HepG2 (cell line): ENCODE results near the gene UNC93A. TPM values are rescaled to one million over a fixed set of nuclear protein-coding genes. Genes with fewer than 3 reads are reported as not detected.

Source experiments
- ADNP ChIP-seq: sonication (generic); formaldehyde crosslinking; IDR thresholded peaks from 2 replicates; pipeline ENCODE4 v1.4.0; 2020; ENCODE audit warnings: missing genetic modification reagents
- CEBPG ChIP-seq: IDR thresholded peaks from 2 replicates; pipeline ENCODE4 v1.6.1; 2016
- GABPB1 ChIP-seq: IDR thresholded peaks from 2 replicates; pipeline ENCODE4 v1.6.1; 2016; ENCODE audit warnings: mild to moderate bottlenecking, missing genetic modification reagents, moderate library complexity, missing compliant biosample characterization
- GPN1 ChIP-seq: sonication (generic); formaldehyde crosslinking; IDR thresholded peaks from 2 replicates; pipeline ENCODE4 v1.5.1; 2020; ENCODE audit warnings: missing genetic modification reagents, borderline replicate concordance
- IRF9 ChIP-seq: sonication (generic); formaldehyde crosslinking; IDR thresholded peaks from 2 replicates; pipeline ENCODE4 v1.8.0; 2022; ENCODE audit warnings: missing genetic modification reagents, mild to moderate bottlenecking, borderline replicate concordance
- KDM5A ChIP-seq: fragments of 200-600 bp; sonication (generic); IDR thresholded peaks from 2 replicates; pipeline ENCODE4 v1.7.0; 2018; ENCODE audit warnings: antibody characterized with exemption, mild to moderate bottlenecking, low read length, borderline replicate concordance
- MIER3 ChIP-seq: IDR thresholded peaks from 2 replicates; pipeline ENCODE4 v1.6.1; 2016; ENCODE audit warnings: missing compliant biosample characterization, borderline replicate concordance
- NR3C1 ChIP-seq: sonication (generic); formaldehyde crosslinking; IDR thresholded peaks from 2 replicates; pipeline ENCODE4 v1.4.0; 2020; ENCODE audit warnings: missing genetic modification reagents
- PHF8 ChIP-seq: sonication (generic); formaldehyde crosslinking; IDR thresholded peaks from 2 replicates; pipeline ENCODE4 v1.5.0; 2020; ENCODE audit warnings: missing genetic modification reagents
- RARA ChIP-seq: IDR thresholded peaks from 2 replicates; pipeline ENCODE4 v1.6.1; 2016; ENCODE audit warnings: missing genetic modification reagents, missing compliant biosample characterization
- RBAK ChIP-seq: sonication (generic); formaldehyde crosslinking; IDR thresholded peaks from 2 replicates; pipeline ENCODE4 v1.5.1; 2020; ENCODE audit warnings: mild to moderate bottlenecking, missing genetic modification reagents
- RXRA ChIP-seq: sonication (generic); formaldehyde crosslinking; IDR thresholded peaks from 2 replicates; pipeline ENCODE4 v1.5.1; 2020; ENCODE audit warnings: missing genetic modification reagents
- SIX1 ChIP-seq: sonication (generic); formaldehyde crosslinking; IDR thresholded peaks from 2 replicates; pipeline ENCODE4 v1.4.0; 2020; ENCODE audit warnings: missing genetic modification reagents, borderline replicate concordance
- SIX4 ChIP-seq: sonication (generic); formaldehyde crosslinking; IDR thresholded peaks from 2 replicates; pipeline ENCODE4 v1.4.0; 2020; ENCODE audit warnings: missing genetic modification reagents
- TBX3 ChIP-seq: fragments of 450-650 bp; IDR thresholded peaks from 2 replicates; pipeline ENCODE4 v1.6.1; 2017; ENCODE audit warnings: antibody characterized with exemption, mild to moderate bottlenecking, inconsistent platforms, borderline replicate concordance
- THRA ChIP-seq: sonication (generic); formaldehyde crosslinking; IDR thresholded peaks from 2 replicates; pipeline ENCODE4 v1.4.0; 2020; ENCODE audit warnings: missing genetic modification reagents, borderline replicate concordance
- ZBTB38 ChIP-seq: sonication (generic); formaldehyde crosslinking; IDR thresholded peaks from 2 replicates; pipeline ENCODE4 v1.5.1; 2020; ENCODE audit warnings: mild to moderate bottlenecking, missing genetic modification reagents
- ZNF430 ChIP-seq: sonication (generic); formaldehyde crosslinking; IDR thresholded peaks from 2 replicates; pipeline ENCODE4 v1.9.0; 2021; ENCODE audit warnings: mild to moderate bottlenecking, missing genetic modification reagents
- ZNF570 ChIP-seq: sonication (generic); formaldehyde crosslinking; IDR thresholded peaks from 2 replicates; pipeline ENCODE4 v1.4.0; 2020; ENCODE audit warnings: mild to moderate bottlenecking, missing genetic modification reagents, borderline replicate concordance
- ZNF574 ChIP-seq: sonication (generic); formaldehyde crosslinking; IDR thresholded peaks from 2 replicates; pipeline ENCODE4 v1.4.0; 2020; ENCODE audit warnings: missing genetic modification reagents
- ZNF629 ChIP-seq: sonication (generic); formaldehyde crosslinking; conservative IDR thresholded peaks from 2 replicates; pipeline ENCODE4 v1.5.0; 2020; ENCODE audit warnings: missing genetic modification reagents
- ZNF766 ChIP-seq: sonication (generic); formaldehyde crosslinking; IDR thresholded peaks from 2 replicates; pipeline ENCODE4 v1.5.0; 2020; ENCODE audit warnings: missing genetic modification reagents, borderline replicate concordance
- ZNF841 ChIP-seq: sonication (generic); formaldehyde crosslinking; IDR thresholded peaks from 2 replicates; pipeline ENCODE4 v1.8.1; 2023; ENCODE audit warnings: missing genetic modification reagents, borderline replicate concordance
- ZNF883 ChIP-seq: sonication (generic); formaldehyde crosslinking; IDR thresholded peaks from 2 replicates; pipeline ENCODE4 v1.5.1; 2020; ENCODE audit warnings: mild to moderate bottlenecking, missing genetic modification reagents; ENCODE audit errors: not compliant biosample characterization
- polyA plus RNA-seq, 8 experiments: library from polyadenylated mRNA; depleted of rRNA in 3 of 8; stranded (reverse) in 7 of 8; unstranded in 1 of 8; fragments of >200 nt; fragmentation: Illumina TruSeq in 4 of 8; extraction: Trizol in 4 of 8; gene quantifications; 2 replicates each; pipeline versions ENCODE4 v1.2.1 to v1.2.3, GENCODE V29; 2011 to 2016; ENCODE audit warnings: low read depth in 4 of 8, missing spikeins in 1 of 8, mixed read lengths in 1 of 8; ENCODE audit not compliant: insufficient read depth in 1 of 8
- total RNA-seq, 5 experiments: library from RNA; depleted of rRNA; stranded (reverse); fragments of >200 nt; fragmentation: Illumina TruSeq; extraction: Trizol; gene quantifications; 2 replicates each; pipeline ENCODE4 v1.2.3, GENCODE V29; 2016; ENCODE audit warnings: low read depth in 1 of 5

UNC93A gene
- total and polyA plus RNA-seq, 2 of the 13 experiments (the other 11 are each of a cell fraction or from before 2014, with no cell fraction given), result 11.0 to 42.7 TPM

- TF ChIP-seq ZBTB38 (CRISPR knock-in tag) (peak; percentile 91), ZNF883 (CRISPR knock-in tag) (no peak), RBAK (CRISPR knock-in tag) (no peak), GABPB1 (CRISPR knock-in tag) (peak; percentile 24; the same call in 1 of the 2 replicates), RARA (CRISPR knock-in tag) (no peak), TBX3 (no peak), ZNF574 (CRISPR knock-in tag) (no peak), PHF8 (CRISPR knock-in tag) (0 out of 2 replicates have a peak, but pooled peaks have one; percentile 37), SIX1 (CRISPR knock-in tag) (no peak), CEBPG (no peak), KDM5A (no peak), IRF9 (CRISPR knock-in tag) (no peak), ADNP (no peak), ZNF629 (CRISPR knock-in tag) (no peak), ZNF570 (no peak), ZNF766 (no peak), RXRA (CRISPR knock-in tag) (0 out of 2 replicates have a peak, but pooled peaks have one; percentile 13), ZNF841 (CRISPR knock-in tag) (no peak), THRA (CRISPR knock-in tag) (no peak), GPN1 (CRISPR knock-in tag) (no peak), NR3C1 (CRISPR knock-in tag) (no peak), SIX4 (CRISPR knock-in tag) (no peak), ZNF430 (peak; percentile 58; the same call in 1 of the 2 replicates), MIER3 (CRISPR knock-in tag) (no peak)
Observed at GRCh38 chr6:167285077-167285770, 5.9 kb upstream of the UNC93A start (continued).
